ENCODE results near the gene NBAS.

NBAS gene

GRCh38 chr2:15181092-15181745 lies 379.9 kb downstream of the NBAS start:
- ChIA-PET CTCF (interaction anchor here (1.2 kb wide), 1 partner anchor 13 kb away, joined by 3 read pairs; no protein-coding TSS in a partner anchor), POLR2A (no interaction called here)
- TF ChIP-seq CTCF (IDR thresholded peaks at IDR 0.05; ENCODE audit: insufficient read depth, low read length, missing control alignments), result no peak
- H3K4me3 ChIP-seq (ENCODE audit: low read depth, low read length), result no peak overlapping the region
- DNase-seq (ENCODE audit: low read depth, low spot score), result no peak

- no peak overlapping the region for H3K4me3 ChIP-seq (ENCODE audit: low read depth, low read length)
- no peak for DNase-seq (ENCODE audit: low read depth, low spot score)
- no peak for TF ChIP-seq CTCF (IDR thresholded peaks at IDR 0.05; ENCODE audit: insufficient read depth, low read length, missing control alignments)
- ChIA-PET POLR2A (no interaction called here), CTCF (interaction anchor here (1.2 kb wide), 1 partner anchor 14 kb away, joined by 3 read pairs; no protein-coding TSS in a partner anchor)
These were observed 380.8 kb downstream of the NBAS start for GRCh38 chr2:15180379-15180778.

GRCh38 chr2:15178946-15179345 lies 382.2 kb downstream of the NBAS start:
- TF ChIP-seq CTCF (IDR thresholded peaks at IDR 0.05; ENCODE audit: insufficient read depth, low read length, missing control alignments), result no peak
- no peak overlapping the region for H3K4me3 ChIP-seq (ENCODE audit: low read depth, low read length)
- no peak for DNase-seq (ENCODE audit: low read depth, low spot score)
- ChIA-PET POLR2A (no interaction called here), CTCF (interaction anchor here (0.7 to 0.9 kb wide), 2 partner anchors 19 to 383 kb away, joined by 3 read pairs; partner anchors contain the start of gene NBAS)

DNA sequence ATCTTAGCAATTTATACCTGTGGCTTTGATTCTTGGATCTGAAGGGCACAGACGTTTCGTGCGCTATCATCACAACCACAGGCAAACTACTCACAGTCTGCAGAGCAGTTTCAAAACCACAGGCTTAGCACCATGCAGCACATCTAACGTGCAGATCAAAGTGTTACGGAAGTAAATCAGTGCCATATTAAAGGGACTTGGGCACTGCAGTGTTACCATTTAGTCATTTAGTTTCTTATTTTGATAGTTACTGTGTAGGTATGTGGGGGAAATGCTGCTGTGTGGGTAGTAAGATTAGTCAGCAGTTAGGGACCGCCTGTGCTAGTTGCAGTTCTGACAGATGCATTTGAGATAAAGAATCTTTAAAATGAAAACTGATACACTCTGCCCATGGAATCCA lies 384.0 kb downstream of the NBAS start:
- CTCF ChIA-PET, result no interaction called here
- POLR2A ChIA-PET, result no interaction called here
- H3K4me3 ChIP-seq (ENCODE audit: low read depth, low read length), result no peak overlapping the region
- no peak for TF ChIP-seq CTCF (IDR thresholded peaks at IDR 0.05; ENCODE audit: insufficient read depth, low read length, missing control alignments)
- no peak for DNase-seq (ENCODE audit: low read depth, low spot score)

DNA sequence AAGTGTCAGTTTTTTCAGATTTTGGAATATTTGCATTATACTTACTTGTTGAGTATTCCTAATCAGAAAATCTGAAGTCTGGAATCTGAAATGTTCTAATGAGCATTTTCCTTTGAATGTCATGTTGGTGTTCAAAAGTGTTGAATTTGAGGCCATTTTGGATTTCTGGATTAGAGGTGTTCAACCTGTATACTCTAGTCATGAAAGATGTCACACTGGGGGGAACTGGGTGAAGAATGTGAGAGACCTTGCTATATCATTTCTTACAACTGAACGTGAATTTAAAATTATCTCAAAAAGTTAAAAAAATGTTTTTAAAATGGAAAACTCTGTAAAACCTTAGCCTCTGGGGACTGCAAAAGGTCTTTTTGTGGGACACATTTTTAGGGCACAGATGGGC lies 384.5 kb downstream of the NBAS start:
- no peak overlapping the region for H3K4me3 ChIP-seq (ENCODE audit: low read depth, low read length)
- TF ChIP-seq CTCF (IDR thresholded peaks at IDR 0.05; ENCODE audit: insufficient read depth, low read length, missing control alignments), result no peak
- no peak for DNase-seq (ENCODE audit: low read depth, low spot score)
- ChIA-PET POLR2A (no interaction called here), CTCF (no interaction called here)

DNA sequence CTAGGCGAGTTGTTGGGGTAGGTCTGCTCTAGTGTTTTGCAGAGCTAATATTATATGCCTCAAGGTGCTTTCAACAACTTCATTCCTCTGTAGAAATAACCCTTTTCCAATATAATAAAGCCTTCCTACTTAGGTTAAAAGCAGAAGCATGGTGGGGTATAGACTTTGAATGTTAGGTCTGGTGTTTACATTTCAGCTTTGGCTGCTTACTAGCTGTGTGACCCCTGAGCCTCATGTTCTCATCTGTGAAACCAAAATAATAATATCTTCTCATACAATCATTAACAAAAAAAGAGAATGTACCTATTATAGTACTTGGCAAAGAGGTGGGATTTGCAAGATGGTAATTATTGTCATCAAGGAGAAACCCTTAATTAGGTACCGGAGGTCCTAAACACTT lies 386.6 kb downstream of the NBAS start:
- TF ChIP-seq CTCF (IDR thresholded peaks at IDR 0.05; ENCODE audit: insufficient read depth, low read length, missing control alignments), result no peak
- no peak overlapping the region for H3K4me3 ChIP-seq (ENCODE audit: low read depth, low read length)
- CTCF ChIA-PET, result no interaction called here
- no peak for DNase-seq (ENCODE audit: low read depth, low spot score)
- POLR2A ChIA-PET, result no interaction called here

All from AG04449 (cell line).